ENCODE measurements around the gene MACROD2.
A peak's percentile ranks its signal among the peaks of the same experiment; 100 is the strongest.

MACROD2 gene

DNA sequence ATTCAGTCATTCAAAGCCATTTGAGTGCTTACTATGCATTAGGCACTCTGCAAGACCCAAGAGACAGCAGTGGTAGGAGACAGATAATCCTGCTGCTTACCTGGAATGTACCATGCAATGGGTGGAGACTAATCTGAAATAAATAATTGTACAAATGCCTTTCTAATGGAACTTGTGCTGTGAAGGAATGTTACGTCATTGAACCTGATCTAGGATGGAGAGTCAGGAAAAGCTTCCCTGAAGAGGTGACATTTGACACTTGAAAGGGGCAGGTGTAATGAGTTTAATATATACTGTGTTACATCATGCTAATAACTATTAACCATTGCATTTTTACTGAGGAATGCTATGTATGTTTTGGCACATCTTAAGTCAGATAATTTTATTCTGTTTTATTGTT is 833.1 kb downstream of the MACROD2 start:
- DNase-seq (ENCODE audit: extremely low read depth, low read depth), result no peak
- TF ChIP-seq, protein P1, sequence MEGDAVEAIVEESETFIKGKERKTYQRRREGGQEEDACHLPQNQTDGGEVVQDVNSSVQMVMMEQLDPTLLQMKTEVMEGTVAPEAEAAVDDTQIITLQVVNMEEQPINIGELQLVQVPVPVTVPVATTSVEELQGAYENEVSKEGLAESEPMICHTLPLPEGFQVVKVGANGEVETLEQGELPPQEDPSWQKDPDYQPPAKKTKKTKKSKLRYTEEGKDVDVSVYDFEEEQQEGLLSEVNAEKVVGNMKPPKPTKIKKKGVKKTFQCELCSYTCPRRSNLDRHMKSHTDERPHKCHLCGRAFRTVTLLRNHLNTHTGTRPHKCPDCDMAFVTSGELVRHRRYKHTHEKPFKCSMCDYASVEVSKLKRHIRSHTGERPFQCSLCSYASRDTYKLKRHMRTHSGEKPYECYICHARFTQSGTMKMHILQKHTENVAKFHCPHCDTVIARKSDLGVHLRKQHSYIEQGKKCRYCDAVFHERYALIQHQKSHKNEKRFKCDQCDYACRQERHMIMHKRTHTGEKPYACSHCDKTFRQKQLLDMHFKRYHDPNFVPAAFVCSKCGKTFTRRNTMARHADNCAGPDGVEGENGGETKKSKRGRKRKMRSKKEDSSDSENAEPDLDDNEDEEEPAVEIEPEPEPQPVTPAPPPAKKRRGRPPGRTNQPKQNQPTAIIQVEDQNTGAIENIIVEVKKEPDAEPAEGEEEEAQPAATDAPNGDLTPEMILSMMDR (IDR thresholded peaks at IDR 0.05; ENCODE audit: low read depth, low read length), result no peak

DNA sequence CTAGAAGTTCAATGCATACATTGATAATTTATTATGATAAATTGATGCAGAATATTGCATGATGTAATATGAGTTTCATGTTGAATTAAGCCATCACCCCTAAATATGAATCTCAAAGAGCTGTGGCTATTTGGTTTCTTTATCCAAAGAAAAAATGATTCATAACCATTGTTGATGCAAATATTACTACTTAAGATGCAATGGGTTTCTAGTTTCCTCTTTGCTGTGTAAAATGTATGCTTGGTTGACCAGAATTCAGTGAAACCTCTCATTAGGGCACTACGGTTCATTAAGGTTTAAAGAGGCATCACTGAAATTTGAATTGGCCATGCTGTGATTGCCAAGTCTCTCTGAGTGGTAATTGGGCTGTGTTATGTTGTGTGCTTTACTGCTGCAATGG is 834.6 kb downstream of the MACROD2 start:
- TF ChIP-seq, protein P1 (IDR thresholded peaks at IDR 0.05; ENCODE audit: low read depth, low read length), result no peak
- DNase-seq (ENCODE audit: extremely low read depth, low read depth), result no peak

DNA sequence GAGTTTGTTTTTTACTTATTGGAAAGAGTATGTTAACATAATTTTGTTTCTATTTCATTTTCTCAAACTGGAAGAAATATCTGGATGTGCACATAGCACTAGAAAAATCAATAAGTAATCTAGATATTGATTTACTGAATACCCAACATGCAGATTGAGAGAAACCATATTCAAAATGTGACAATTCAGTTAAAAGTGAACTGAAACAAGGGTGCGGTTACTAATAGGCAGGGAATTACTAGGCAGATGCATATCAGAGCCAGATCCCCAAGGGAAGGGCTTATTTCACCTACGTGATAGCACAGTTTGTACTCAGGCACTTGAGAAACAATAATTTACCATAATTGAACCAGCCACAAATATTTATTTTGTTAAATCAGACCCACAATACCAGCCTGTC is 835.1 kb downstream of the MACROD2 start:
- TF ChIP-seq, protein P1 (IDR thresholded peaks at IDR 0.05; ENCODE audit: low read depth, low read length), result no peak
- DNase-seq (ENCODE audit: extremely low read depth, low read depth), result no peak

DNA sequence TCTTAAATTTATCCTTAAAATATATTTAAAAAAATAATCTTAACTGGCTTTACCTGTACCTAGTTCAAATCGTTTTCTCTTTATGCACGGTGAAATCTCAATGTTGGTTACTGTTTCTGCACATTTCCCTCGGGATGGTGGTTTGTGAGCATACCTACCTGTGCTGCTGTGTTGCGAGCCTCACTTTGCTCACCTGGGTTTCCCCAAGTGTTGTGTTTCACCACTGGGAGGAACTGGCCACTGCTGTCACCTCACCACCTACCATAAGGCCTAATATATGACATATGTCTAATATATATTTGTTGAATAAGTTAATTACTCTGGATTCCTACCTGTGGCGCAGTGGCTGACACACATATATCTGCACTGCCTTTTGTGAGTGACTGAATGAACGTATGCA is 835.6 kb downstream of the MACROD2 start:
- no peak for DNase-seq (ENCODE audit: extremely low read depth, low read depth)
- TF ChIP-seq, protein P1 (IDR thresholded peaks at IDR 0.05; ENCODE audit: low read depth, low read length), result no peak

DNA sequence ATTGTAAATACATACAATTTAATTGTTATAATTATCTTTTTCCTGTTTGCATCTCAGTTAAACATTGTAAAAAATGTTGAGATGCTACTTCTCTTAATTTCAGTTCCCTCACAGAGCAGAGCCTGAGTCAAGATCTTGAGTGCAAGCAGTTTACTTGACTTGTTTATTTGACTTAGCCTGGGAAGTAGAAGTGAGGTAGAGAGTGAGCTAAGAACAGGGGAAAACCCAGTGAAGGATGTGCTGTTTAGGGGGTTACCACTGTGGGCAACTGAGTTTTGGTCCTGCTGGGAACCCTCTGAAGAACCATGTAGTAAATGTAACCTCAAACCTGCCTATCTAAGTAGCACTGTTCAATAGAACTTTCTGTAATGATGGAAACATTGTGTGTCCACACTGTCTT is 837.3 kb downstream of the MACROD2 start:
- no peak for DNase-seq (ENCODE audit: extremely low read depth, low read depth)
- TF ChIP-seq, protein P1 (IDR thresholded peaks at IDR 0.05; ENCODE audit: low read depth, low read length), result no peak

DNA sequence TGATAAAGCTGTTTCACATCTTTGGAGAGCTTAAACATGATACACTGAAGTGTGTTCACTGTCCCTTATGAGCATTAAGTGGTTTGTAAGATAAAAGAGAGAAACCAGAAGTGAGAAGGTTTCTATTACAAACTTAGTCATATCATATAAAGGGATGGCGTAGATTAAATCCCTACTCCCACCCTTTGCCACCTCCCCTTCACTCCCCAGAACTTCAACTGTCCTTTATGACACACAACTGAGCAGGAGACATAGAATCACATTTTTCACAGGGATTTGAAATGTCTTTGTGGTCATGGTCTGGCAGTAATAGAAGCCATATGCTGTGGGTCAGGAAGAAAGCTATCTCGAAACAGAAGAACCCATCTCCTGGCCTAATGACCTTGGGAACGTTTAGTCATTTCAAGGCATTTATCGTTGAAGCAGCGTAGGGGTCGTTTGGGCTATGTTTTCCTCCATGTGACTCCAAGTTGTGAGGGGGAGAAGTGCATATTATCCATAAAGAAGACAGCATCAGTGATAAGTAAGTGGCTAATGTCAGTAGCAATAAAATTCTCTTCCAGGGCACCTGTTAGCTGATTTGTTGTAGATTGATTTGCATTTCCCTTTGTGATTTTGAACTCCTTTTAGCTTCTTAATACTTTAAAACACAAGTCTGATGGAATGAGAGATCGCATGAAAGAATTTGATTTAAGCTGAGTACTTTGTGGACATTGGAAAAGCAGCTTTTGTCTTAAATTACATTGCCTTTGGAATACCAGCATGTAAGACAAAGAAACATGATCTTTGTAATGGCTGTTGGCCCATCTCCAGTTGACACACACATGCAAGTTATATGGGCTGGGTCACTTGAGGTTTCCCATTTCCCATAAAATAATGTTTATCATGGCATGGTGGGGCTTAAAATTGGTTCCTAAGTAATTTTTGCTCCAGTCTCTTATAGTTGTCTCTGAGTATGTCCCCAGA is 843.6 kb downstream of the MACROD2 start:
- TF ChIP-seq, protein P1 (IDR thresholded peaks at IDR 0.05; ENCODE audit: low read depth, low read length), result no peak
- peak; percentile 27 for DNase-seq (ENCODE audit: extremely low read depth, low read depth)

Measured in AG09319 (cell line).